Mononuclear cell (primary cell): ENCODE measurements around the gene PEX14. TPM values are rescaled to one million over a fixed set of nuclear protein-coding genes. Genes with fewer than 3 reads are reported as not detected.

Experiments used
- H3K27me3 ChIP-seq: 2 replicates; pipeline ENCODE4 v1.6.0; 2011; ENCODE audit warnings: low read length, control low read depth; ENCODE audit not compliant: insufficient read depth
- H3K4me1 ChIP-seq: 2 replicates; pipeline ENCODE4 v1.5.1; 2011; ENCODE audit warnings: mild to moderate bottlenecking, low read length, control low read depth; ENCODE audit not compliant: insufficient read depth
- H3K4me3 ChIP-seq: 2 replicates; pipeline ENCODE4 v1.5.1; 2011; ENCODE audit warnings: mild to moderate bottlenecking, low read length, moderate library complexity
- H3K9me3 ChIP-seq: 2 replicates; pipeline ENCODE4 v1.5.1; 2011; ENCODE audit warnings: low read depth, mild to moderate bottlenecking, control low read depth, low read length
- total RNA-seq: library from RNA; depleted of rRNA; stranded (reverse); fragments of >200 nt; gene quantifications from one replicate; pipeline ENCODE4 v1.2.3, GENCODE V29; 2012

The PEX14 gene
- total RNA-seq, 1 donor: 7.1 TPM

- Histone ChIP-seq H3K9me3 (no peaks in the 10 kb centered on the region), H3K27me3 (no peaks in the 10 kb centered on the region), H3K4me1 (peaks cover 60% of the 10 kb centered on the region), H3K4me3 (no peak overlapping the region)
These were observed 41.4 kb downstream of the PEX14 start for GRCh38 chr1:10515976-10516750.

DNA sequence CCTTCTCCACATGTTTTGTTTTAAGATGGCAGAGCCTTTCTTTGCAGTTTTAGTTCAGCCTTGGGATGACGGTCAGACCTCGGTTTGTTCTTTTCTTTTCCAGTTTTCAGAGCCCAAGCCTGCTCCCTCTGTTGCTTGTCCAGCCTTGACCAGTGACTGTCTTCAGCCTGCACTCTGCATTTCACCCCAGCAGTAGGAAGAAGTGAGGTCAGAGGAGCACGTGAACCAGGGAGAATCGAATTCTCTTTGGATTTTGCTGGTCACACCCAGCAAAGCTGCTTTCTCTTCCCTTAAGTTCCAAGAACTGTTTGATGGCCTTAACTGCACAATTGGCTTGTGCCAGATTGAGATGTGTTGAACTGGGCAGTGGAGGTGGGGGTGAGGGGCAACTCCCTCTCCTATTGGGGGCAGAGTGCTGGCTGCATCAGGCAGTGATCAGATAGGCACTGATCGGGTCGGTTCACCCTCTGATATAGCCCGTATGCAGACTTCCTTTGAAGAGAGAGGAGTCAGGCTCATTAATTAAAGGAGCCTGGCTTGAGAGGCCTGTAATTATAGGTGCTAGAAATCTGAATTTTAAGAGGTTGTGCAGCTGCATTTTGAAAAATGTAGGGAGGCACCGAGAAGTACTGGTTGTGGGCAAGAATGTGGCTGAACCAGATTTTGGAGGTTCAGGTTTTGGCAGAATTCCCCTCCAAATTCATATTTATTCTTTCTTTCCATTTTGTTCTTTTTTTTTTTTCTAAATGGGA is 42.4 kb downstream of the PEX14 start:
- no peaks in the 10 kb centered on the region for H3K27me3 ChIP-seq
- H3K4me1 ChIP-seq: peaks cover 50% of the 10 kb centered on the region
- H3K4me3 ChIP-seq: no peak overlapping the region
- no peaks in the 10 kb centered on the region for H3K9me3 ChIP-seq

- H3K27me3 ChIP-seq: no peaks in the 10 kb centered on the region
- H3K4me1 ChIP-seq: peaks cover 45% of the 10 kb centered on the region
- H3K4me3 ChIP-seq: no peak overlapping the region
- no peaks in the 10 kb centered on the region for H3K9me3 ChIP-seq
These were observed 42.9 kb downstream of the PEX14 start for GRCh38 chr1:10517677-10517982.

GRCh38 chr1:10519016-10519417 is 44.3 kb downstream of the PEX14 start:
- Histone ChIP-seq H3K4me1 (peaks cover 32% of the 10 kb centered on the region), H3K4me3 (no peak overlapping the region), H3K27me3 (no peaks in the 10 kb centered on the region), H3K9me3 (no peaks in the 10 kb centered on the region)

DNA sequence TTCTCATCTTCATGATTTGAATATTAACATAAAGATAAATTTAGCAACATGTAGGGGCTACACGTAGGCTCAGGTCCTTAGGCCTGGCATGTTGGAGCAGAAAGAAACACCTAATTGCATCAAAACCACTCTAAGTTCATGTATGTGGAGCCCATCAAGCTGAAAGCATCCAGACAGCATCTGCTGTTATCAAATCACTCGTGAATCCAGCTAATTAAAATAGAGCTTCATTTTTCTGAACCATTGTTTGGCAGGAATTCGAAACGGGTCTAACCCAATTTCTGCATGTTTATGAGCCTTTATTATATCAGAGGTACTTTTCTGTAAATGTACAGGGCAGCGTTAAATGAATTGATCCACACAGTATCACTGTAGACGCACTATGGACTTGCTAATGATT is 45.7 kb downstream of the PEX14 start:
- peaks cover 24% of the 10 kb centered on the region for H3K4me1 ChIP-seq
- no peaks in the 10 kb centered on the region for H3K27me3 ChIP-seq
- H3K4me3 ChIP-seq: no peak overlapping the region
- H3K9me3 ChIP-seq: no peaks in the 10 kb centered on the region

GRCh38 chr1:10520952-10521351 is 46.2 kb downstream of the PEX14 start:
- Histone ChIP-seq H3K9me3 (no peaks in the 10 kb centered on the region), H3K4me1 (peaks cover 19% of the 10 kb centered on the region), H3K27me3 (no peaks in the 10 kb centered on the region), H3K4me3 (no peak overlapping the region)

GRCh38 chr1:10521537-10522157 is 46.9 kb downstream of the PEX14 start:
- no peaks in the 10 kb centered on the region for H3K9me3 ChIP-seq
- H3K4me3 ChIP-seq: no peak overlapping the region
- H3K4me1 ChIP-seq: peaks cover 13% of the 10 kb centered on the region
- no peaks in the 10 kb centered on the region for H3K27me3 ChIP-seq

DNA sequence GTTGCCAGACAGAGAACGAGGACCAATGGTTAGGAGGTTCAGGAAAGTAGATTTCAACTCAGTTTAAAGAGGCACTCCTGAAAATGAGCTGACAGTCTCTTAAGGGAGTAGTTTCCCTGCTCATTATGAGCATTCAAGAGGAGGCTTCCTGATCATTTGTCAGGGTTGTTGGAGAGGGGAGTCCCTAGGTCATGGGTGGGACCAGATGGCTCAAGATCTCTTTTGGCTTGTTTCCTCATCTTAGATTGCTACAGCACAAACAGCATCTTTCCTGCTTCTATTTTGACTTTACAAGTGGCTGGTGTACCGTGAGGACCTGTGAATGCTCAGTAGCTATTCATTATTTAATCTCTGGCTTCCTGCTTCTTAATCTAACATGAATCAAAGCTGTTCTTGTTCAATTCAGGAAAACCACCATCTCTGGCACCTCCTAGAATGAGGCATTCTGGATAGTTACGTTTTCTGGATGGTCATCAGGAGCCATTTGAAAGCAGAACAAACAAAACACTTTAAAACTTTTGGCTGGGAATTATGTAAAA is 47.6 kb downstream of the PEX14 start:
- Histone ChIP-seq H3K4me1 (peaks cover 9% of the 10 kb centered on the region), H3K9me3 (no peaks in the 10 kb centered on the region), H3K4me3 (no peak overlapping the region), H3K27me3 (no peaks in the 10 kb centered on the region)

GRCh38 chr1:10525208-10525607 is 50.5 kb downstream of the PEX14 start:
- peaks cover 5% of the 10 kb centered on the region for H3K4me1 ChIP-seq
- H3K9me3 ChIP-seq: no peaks in the 10 kb centered on the region
- H3K4me3 ChIP-seq: no peak overlapping the region
- H3K27me3 ChIP-seq: no peaks in the 10 kb centered on the region

- no peaks in the 10 kb centered on the region for H3K9me3 ChIP-seq
- H3K4me3 ChIP-seq: no peak overlapping the region
- no peaks in the 10 kb centered on the region for H3K27me3 ChIP-seq
- H3K4me1 ChIP-seq: peaks cover 5% of the 10 kb centered on the region
These were observed 53.6 kb downstream of the PEX14 start for GRCh38 chr1:10528066-10529014.

DNA sequence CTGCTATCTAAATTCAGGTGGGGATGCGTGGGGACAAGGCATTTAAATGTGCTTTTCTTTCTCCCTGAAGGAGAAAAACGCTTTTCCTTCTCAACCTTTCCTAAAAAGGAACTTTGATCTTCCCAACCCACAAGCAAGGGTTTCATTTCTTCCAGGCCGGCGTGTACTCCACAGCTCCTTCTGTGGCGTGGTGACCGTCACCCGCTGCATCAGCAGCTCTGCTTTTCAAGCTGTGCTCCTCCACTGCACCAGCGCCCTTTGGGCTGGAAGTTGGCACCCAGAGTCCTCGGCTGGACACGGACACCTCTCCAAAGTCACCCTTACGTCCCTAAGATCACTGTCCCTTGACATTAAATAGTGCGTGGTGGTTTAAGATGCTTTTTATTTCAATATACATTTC is 54.3 kb downstream of the PEX14 start:
- peaks cover 5% of the 10 kb centered on the region for H3K4me1 ChIP-seq
- no peaks in the 10 kb centered on the region for H3K9me3 ChIP-seq
- H3K27me3 ChIP-seq: no peaks in the 10 kb centered on the region
- H3K4me3 ChIP-seq: no peak overlapping the region

- Histone ChIP-seq H3K4me3 (no peak overlapping the region), H3K9me3 (no peaks in the 10 kb centered on the region), H3K27me3 (no peaks in the 10 kb centered on the region), H3K4me1 (peaks cover under 1% of the 10 kb centered on the region)
These were observed 55.0 kb downstream of the PEX14 start for GRCh38 chr1:10529765-10530164.

DNA sequence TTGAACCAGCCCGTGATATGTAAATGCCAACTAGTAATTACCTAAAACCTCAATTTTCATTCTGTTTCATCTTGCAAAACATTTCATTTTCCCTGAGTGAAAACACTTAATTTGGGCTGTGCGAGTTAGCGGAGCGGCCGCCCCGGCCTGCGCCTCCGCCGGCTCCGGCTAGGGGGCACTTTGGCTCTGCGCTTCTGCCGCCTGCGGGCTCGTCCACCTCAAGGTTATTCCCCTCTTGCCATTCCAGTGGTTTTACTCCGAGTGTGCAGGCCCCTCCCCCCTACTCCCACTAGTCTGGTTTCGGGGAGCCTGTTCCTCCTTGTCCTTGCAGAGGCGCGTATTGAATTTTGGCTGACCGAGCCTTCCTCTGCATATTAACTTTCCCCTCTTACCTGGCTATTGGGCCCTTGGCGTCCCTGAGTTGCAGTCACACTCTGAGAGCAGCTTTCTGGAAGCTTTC is 55.6 kb downstream of the PEX14 start:
- Histone ChIP-seq H3K9me3 (no peaks in the 10 kb centered on the region), H3K27me3 (no peaks in the 10 kb centered on the region), H3K4me1 (no peaks in the 10 kb centered on the region), H3K4me3 (no peak overlapping the region)

DNA sequence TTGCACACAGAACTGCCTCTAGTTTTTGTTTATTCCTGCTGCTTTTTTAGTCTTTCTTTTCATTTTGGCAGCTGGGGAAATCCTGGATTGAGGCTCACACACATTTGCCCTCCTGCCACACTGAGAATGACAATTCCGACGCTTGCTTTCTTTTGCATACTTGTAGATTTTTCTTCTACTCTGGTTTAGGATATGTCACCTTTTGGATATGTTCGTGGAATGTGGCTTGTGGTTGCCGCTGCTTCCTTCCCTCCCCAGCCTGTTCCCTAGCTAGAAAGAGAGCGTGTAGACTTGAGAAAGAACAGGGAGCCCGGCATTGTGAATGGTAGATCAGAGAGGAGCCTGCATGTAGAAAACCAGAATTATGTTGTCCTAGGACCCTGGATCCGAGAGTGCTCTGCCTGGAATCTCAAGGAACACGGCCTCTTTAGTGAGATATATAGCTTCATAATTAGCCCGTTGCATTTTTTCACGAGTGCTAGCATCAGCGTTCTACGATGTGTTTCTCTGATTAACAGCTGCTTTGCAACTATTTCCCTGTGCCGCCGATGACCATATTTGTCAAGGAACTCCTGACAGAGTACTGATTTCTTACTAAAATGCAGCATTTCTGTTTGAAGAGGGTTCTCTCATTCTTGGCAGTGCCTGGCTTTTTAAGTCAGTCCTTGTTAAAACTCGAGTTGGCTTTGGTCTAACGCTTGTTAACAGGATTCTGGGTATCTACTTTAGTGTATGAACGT is 56.2 kb downstream of the PEX14 start:
- no peaks in the 10 kb centered on the region for H3K27me3 ChIP-seq
- no peaks in the 10 kb centered on the region for H3K4me1 ChIP-seq
- no peaks in the 10 kb centered on the region for H3K9me3 ChIP-seq
- no peak overlapping the region for H3K4me3 ChIP-seq
